ENCODE data around the gene ADRB1. TPM values are rescaled to one million over a fixed set of nuclear protein-coding genes. Genes with fewer than 3 reads are reported as not detected.

The ADRB1 gene
- total RNA-seq, 2 donors from 2014 or later: 1.3 to 1.6 TPM

Other genes starting within 250 kb of the ADRB1 start
- gene DCLRE1A, start 189.8 kb upstream of the ADRB1 start, total RNA-seq: 10 to 100 TPM; 10.7 to 11.4 TPM
- gene NHLRC2, start 189.2 kb upstream of the ADRB1 start, total RNA-seq: 10 to 100 TPM; 30.2 to 47.5 TPM
- 10 to 100 TPM; 22.4 to 24.1 TPM for gene CCDC186, start 130.3 kb downstream of the ADRB1 start, total RNA-seq
- under 1 TPM in 1 of 2 donors, not detected in 1; 0.24 TPM for gene TDRD1, start 135.5 kb downstream of the ADRB1 start, total RNA-seq
- not detected for gene VWA2, start 195.4 kb downstream of the ADRB1 start, total RNA-seq

All from natural killer cell treated with Interleukin-12 subunit alpha and Interleukin-12 subunit beta and Interleukin-15 and Interleukin-18, amount 100 ng/mL, for 72 hours (primary cell).